ENCODE data around the gene FAM50B.

GRCh38 chr6:3855866-3856265 lies 6.7 kb downstream of the FAM50B start:
- TF ChIP-seq CTCF (conservative IDR thresholded peaks at IDR 0.05; ENCODE audit: low read depth, low read length) (no peak), SMC3 (IDR thresholded peaks at IDR 0.05; ENCODE audit: low read depth, low read length) (no peak), POLR2A (IDR thresholded peaks at IDR 0.05; ENCODE audit: low read depth, low read length) (no peak), RFX5 (IDR thresholded peaks at IDR 0.05; ENCODE audit: low read depth, low read length) (no peak), MXI1 (IDR thresholded peaks at IDR 0.05; ENCODE audit: borderline replicate concordance, low read depth, low read length) (no peak)
- TF ChIP-seq, protein P1, sequence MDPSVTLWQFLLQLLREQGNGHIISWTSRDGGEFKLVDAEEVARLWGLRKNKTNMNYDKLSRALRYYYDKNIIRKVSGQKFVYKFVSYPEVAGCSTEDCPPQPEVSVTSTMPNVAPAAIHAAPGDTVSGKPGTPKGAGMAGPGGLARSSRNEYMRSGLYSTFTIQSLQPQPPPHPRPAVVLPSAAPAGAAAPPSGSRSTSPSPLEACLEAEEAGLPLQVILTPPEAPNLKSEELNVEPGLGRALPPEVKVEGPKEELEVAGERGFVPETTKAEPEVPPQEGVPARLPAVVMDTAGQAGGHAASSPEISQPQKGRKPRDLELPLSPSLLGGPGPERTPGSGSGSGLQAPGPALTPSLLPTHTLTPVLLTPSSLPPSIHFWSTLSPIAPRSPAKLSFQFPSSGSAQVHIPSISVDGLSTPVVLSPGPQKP (IDR thresholded peaks at IDR 0.05; ENCODE audit: borderline replicate concordance, low read depth, low read length) = no peak

Measured in IMR-90 (cell line).